CD4-positive, alpha-beta T cell treated with Interleukin-1 beta for 1 hour (primary cell): ENCODE data around the gene GRM8.

Experiments
- DNase-seq, 2 donors: peaks; one replicate each; pipeline ENCODE4 v3.0.0-alpha.2; 2020 to 2022

GRM8 gene

GRCh38 chr7:127146746-127147536, 105.8 kb downstream of the GRM8 start:
- no peak for DNase-seq

DNA sequence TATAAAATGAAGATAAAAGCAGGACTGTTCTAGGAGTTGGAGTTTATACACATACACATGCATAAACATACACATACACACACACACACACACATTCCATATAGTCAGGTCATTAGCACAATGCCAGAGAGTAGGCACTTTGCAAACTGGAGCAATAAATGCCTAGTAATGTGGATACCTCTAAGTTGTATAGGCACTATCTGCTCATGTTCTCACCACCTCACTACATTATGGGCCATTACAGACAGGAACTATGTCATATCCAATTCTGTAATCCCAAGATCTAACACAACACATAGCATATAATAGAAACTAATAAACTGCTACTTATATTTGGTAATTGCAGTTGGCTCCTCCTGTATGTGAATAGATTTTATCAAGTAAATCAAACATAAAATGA, 115.6 kb downstream of the GRM8 start:
- no peak for DNase-seq

DNA sequence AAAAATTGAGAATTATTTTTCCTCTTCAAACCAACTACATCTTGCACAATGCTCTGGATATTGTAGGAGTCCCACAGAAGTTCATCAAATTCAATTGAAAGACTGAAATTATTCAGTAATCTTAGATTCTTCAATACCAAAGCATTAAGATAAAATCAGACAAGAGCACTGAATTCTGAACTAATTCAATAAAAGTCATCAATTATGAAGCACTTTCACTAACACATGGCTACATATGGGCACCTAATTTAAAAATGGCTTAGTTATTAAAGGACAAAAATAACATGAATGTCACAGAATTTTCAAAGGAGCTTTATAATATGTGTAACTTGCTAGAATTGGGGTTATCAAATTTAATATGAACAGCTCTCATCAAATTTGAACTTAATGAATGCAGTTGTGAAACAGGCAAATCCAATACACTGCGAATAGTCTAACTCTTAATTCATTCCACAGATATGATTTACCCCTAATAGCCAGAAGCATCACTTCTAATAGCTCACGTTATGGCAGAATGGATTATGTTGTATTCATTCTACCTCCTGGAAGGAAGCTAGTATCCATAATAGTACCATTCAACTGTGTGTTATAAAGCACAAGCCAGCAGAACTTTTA, 116.8 kb downstream of the GRM8 start:
- no peak for DNase-seq

DNA sequence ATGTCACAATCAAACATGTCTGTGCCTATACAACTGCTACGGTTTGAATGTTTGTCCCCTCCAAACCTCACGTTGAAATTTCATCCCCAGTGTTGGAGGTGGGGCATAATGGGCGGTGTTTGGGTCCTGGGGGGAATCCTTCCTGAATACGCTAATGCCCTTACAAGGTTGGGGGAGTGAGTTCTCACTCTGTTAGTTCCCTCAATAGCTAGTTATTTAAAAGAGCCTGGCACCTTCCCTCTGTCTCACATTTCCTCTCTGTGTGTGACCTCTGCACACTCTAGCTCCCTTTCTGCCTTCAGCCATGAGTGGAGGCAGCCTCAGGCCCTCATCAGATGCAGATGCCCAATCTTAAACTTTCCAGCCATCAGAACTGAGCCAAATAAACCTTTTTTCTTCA, 129.5 kb downstream of the GRM8 start:
- no peak for DNase-seq

- no peak for DNase-seq
Measured at GRCh38 chr7:127119517-127119916, 133.2 kb downstream of the GRM8 start.

DNA sequence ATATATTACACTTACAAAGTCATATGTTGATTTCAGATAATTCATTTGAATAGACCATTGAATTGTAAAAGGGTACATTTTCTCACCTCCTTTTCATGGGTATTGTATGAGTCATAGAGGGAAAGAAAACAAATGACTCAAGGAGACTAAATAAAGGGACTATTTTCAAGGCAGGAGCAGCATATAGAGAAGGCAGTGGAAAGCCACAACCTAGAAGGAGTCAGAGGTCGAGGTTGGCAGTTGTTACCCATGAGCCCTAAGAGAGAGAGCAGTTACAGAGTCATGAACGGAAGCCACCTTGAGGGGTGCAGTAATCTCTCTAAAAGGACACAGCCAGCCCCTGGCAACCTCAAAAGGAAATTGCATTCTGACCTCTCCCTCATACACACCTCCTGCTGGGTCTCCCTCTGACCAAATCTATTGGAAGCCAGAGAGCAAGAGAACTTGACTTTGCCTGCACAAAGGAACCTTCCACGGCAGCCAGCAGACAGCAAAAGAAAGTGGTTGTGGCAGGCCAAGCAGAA, 137.9 kb downstream of the GRM8 start:
- no peak for DNase-seq

DNA sequence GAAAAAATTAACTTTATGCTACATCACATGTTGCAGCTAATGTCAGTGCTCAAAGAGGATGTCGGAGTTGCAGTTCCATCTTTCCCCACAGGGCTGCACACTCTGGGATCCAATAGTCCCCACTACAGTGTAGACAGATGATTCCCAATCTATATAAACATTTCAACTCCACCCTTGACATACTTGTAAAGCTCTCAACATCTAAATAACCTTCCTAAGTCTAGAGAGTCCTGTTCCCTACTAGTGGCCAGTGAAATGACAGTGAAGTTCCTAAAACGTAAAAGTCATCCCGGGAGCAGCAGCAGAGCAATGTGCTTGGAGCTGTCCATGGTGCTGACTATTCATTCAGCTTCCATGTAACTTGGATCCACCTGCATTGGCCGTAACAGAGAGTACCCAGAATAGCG, 145.1 kb downstream of the GRM8 start:
- peak in 1 of 2 donors; percentile 10 for DNase-seq

GRCh38 chr7:127093340-127093739, 159.4 kb downstream of the GRM8 start:
- DNase-seq, result no peak

DNA sequence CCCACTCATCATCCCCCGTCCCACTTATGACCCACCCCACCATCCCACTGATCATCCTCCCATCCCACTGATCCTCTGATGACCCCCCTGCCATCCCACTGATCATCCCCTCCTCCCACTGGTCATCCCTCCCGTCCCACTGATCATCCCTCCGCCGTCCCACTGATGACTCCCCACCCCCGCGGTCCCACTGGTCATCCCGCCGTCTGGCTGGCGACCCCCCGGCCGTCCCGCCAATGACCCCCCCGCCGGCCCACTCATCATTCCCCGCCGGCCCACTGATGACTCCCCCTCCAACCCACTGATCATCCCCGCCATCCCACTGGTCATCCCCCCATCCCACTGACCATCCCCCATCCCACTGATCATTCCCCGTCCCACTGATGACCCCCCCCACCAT, 161.1 kb downstream of the GRM8 start:
- no peak for DNase-seq

- DNase-seq, result no peak
Measured at GRCh38 chr7:127089146-127089545, 163.6 kb downstream of the GRM8 start.

DNA sequence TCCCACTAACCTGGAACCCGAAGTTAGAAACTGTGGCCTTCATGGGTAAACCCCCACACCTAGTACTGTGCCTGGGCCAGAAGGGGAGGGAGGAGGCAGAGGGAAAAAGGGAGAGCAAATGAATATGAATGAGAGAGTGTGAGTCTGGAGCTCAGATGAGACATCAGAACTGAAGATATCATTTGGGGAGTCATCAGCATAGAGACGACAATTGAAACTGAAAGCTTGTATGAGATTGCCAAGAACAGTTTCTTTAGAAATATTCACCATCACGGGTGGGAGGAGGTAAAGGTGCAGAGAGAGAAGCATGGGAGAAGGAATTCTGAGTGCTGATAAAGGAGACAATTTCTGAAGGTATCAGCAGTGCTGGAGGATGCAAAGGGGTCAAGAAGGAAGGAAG, 171.2 kb downstream of the GRM8 start:
- DNase-seq, result no peak

- no peak for DNase-seq
Measured at GRCh38 chr7:127080576-127080975, 172.2 kb downstream of the GRM8 start.

DNA sequence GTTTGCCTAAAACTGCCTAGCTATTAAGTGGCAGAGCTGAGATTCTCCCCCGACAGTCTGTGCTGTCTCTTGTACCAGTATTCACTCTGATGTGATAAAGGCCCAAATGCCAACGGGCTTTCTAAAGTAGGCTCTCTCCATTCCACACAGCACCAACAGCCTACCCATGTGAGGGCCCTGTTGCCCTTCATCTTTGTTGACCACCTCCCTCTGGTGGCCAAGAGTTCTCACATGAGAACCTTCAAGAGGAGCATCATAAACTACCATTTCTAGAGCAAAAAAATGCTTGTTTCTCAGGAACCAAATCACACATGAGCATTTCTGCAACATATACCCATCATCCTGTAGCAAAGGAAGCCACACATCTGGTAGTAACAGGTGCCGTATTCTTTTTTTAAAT, 185.8 kb downstream of the GRM8 start:
- no peak for DNase-seq

DNA sequence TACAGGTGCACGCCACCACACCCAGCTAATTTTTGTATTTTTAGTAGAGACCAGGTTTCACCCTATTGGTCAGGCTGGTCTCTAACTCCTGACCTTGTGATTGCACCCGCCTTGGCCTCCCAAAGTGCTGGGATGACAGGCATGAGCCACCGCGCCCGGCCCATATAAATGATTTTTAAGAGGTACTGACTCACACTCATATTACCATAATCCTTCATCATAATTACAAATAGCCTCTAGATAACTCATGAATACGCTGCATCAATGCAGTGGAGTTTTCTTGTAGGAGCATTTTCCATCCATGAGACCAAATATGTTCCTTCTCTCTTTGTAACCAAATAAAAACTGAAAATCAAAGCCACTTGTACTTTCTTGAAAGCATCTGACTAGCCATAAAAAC, 193.3 kb downstream of the GRM8 start:
- DNase-seq, result no peak

GRCh38 chr7:127057918-127058317, 194.8 kb downstream of the GRM8 start:
- no peak for DNase-seq

GRCh38 chr7:127056202-127056601, 196.5 kb downstream of the GRM8 start:
- no peak for DNase-seq

DNA sequence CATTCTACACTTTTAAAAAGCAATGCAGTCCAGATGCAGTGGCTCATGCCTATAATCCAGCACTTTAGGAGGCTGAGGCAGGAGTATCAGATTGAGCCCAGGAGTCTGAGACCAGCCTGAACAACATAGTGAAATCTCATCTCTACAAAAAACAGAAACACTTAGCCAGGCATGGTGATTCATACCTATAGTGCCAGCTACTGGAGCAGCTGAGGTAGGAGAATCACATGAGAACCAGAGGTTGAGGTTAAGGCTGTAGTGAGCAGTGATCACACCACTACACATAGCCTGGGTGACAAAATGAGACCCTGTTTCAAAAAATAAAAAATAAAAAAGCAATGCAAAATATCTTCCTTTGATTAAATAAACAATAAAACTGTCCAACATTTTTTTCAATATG, 205.2 kb downstream of the GRM8 start:
- DNase-seq, result no peak

GRCh38 chr7:127041689-127042452, 210.9 kb downstream of the GRM8 start:
- no peak for DNase-seq

DNA sequence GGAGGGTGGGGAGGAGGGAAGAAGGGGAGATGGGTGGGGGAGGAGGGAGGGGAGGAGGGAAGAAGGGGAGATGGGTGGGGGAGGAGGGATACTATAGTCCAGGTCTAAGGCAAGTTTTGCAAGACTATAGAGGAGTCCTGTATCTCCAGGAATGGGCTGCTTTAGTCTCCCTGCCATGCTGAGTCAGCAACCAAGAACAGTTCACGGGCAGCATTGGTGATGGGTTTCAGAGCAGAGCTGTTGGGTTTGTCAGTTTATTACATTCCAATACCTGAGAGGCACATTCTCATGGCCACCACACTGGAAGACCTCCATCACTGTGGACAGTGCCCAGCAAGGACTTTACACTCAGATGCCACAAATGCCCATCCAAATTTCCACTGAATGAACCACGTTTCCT, 212.7 kb downstream of the GRM8 start:
- no peak for DNase-seq

GRCh38 chr7:127039541-127039940, 213.2 kb downstream of the GRM8 start:
- DNase-seq, result no peak

DNA sequence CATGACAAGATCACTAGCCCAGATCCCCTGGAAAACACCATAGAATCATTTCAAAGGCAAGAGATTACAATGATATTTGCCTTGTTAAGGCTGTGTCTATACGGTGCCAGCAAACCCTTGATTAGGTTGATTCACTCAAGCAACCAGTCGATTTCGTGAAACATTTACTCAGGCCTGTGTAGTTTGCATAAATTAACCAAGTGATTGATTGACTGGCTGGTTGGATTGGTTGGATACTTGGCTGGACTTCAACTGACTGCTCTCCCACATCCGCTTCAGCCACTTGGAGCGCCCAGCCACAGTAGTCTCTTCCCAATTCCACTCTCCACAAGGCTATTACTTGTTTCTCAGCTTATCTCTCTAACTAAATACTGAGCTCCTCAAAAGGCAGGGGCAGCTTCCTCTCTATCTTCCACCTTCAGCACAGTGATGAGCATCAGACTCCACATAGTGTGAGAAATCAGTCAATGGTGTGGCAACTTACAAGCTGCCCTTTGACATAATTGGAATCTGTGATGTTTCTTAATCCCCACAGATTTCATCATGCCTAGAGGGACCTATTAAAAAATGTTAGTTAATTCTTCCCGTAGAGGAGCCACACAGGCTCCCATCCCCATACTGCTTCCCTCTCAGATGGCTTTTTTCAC, 217.4 kb downstream of the GRM8 start:
- DNase-seq, result no peak

DNA sequence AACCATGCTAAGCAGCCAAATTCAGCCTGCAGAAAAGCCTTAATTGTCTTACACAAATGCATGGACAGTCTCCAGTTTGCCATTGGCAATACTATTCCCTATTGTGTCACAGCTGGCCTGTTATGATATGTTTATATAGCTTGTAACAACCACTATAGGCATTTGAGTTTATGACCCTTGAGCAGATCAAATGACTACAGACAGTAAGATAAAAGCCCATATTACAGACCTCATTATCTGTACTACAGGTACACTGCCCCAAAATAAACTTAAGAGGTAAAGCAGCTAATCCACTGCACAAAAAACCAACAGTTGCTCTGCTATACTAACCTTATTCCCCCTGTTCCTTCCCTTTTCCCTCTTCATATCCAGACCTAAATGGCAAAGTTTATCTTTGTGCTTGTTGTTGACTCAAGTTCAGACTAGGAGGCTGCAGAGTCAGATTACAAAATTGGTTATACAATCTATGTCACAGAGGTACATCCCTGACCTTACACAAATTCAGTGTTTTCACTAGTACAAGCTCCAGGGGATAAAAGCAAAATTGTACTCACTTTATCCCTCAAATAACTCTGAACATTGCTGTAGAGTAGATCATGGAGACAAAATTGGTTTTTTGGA, 218.4 kb downstream of the GRM8 start:
- DNase-seq, result no peak

- DNase-seq, result no peak
Measured at GRCh38 chr7:127029823-127030222, 222.9 kb downstream of the GRM8 start.
